K562 (cell line): ENCODE data around the gene ITLN1. TPM values are rescaled to one million over a fixed set of nuclear protein-coding genes. Genes with fewer than 3 reads are reported as not detected.
"Not testable (repeated sequence)": the region's sequence is repeated elsewhere in the genome, so short reads cannot be mapped to it uniquely, and the experiment has no call there.

Experiments
- ATAC-seq: fragments of 200-7000 bp; cut with Tn5 transposase; 3 replicates; pipeline ENCODE4 v1.9.1; 2020; ENCODE audit warnings: moderate library complexity
- BruUV-seq: library from RNA; stranded (reverse); fragments of 400-500 nt; replicated peaks from 2 replicates; lab custom pipeline; 2021; lab: Mats Ljungman, UMichigan
- CTCF ChIA-PET: fragments of 300-600 bp; formaldehyde crosslinking; extraction: SDS; loops from one replicate; lab custom pipeline; 2021; ENCODE audit warnings: low intra/inter-chr PET ratio; lab: Yijun Ruan, JAX
- POLR2A ChIA-PET: fragments of 300-600, 350-650 bp; sonication (Branson Sonifier 250); formaldehyde crosslinking; extraction: SDS; loops from one replicate; lab custom pipeline; 2021; ENCODE audit warnings: antibody characterized with exemption, inconsistent platforms; lab: Yijun Ruan, JAX
- DNase-seq, 4 experiments: peaks; one replicate each; pipeline versions ENCODE4 v3.0.0 to v3.0.0-alpha.2; 2011 to 2018; ENCODE audit warnings: low spot score in 3 of 4, mixed read lengths in 3 of 4; ENCODE audit errors: extremely low read depth in 1 of 4
- FAIRE-seq: peaks from 2 replicates; lab custom pipeline; 2011; peaks lifted over from hg19 to GRCh38; lab: Jason Lieb, UNC
- H2AFZ ChIP-seq: 2 replicates; pipeline ENCODE4 v1.6.0; 2011; ENCODE audit warnings: low read depth, low read length, control low read depth, inconsistent platforms
- H3K27ac ChIP-seq: fragments of 200-600 bp; 3 replicates; pipeline ENCODE4 v1.8.0; 2011; ENCODE audit warnings: low read depth, mild to moderate bottlenecking, control low read depth, inconsistent platforms, low read length, moderate library complexity, mixed read lengths; ENCODE audit errors: extremely low read depth
- H3K27me3 ChIP-seq, 2 experiments: fragments of 300-600 bp in 1 of 2; 2 replicates in 1 of 2; 3 replicates in 1 of 2; pipeline versions ENCODE4 v1.6.0 to v1.8.0; 2011; ENCODE audit warnings: inconsistent platforms in 2 of 2, low read length in 2 of 2, mild to moderate bottlenecking in 1 of 2, mixed read lengths in 1 of 2, moderate library complexity in 1 of 2; ENCODE audit not compliant: control insufficient read depth in 2 of 2, insufficient read depth in 2 of 2
- H3K36me3 ChIP-seq: fragments of 300-600 bp; 3 replicates; pipeline ENCODE4 v1.8.0; 2011; ENCODE audit warnings: mild to moderate bottlenecking, low read length, inconsistent platforms; ENCODE audit not compliant: control insufficient read depth, insufficient read depth
- H3K4me1 ChIP-seq, 2 experiments: fragments of 200-600 bp in 1 of 2; replicated peaks in 1 of 2; 2 replicates in 1 of 2; 3 replicates in 1 of 2; pipeline versions ENCODE4 v1.5.1 to v1.8.0; 2011; ENCODE audit warnings: inconsistent platforms in 2 of 2, low read length in 2 of 2, mild to moderate bottlenecking in 1 of 2, mixed read lengths in 1 of 2, moderate library complexity in 1 of 2; ENCODE audit not compliant: control insufficient read depth in 2 of 2, insufficient read depth in 2 of 2
- H3K4me2 ChIP-seq: 2 replicates; pipeline ENCODE4 v1.6.1; 2011; ENCODE audit warnings: low read length, control low read depth, inconsistent platforms, mixed read lengths; ENCODE audit not compliant: insufficient read depth
- H3K4me3 ChIP-seq: fragments of 200-600 bp; sonication (generic), shearing (Covaris generic); 2 replicates; pipeline ENCODE4 v1.5.1; 2016; ENCODE audit warnings: control low read depth, inconsistent platforms
- H3K79me2 ChIP-seq: fragments of 200-600 bp; 3 replicates; pipeline ENCODE4 v1.8.0; 2011; ENCODE audit warnings: low read length, inconsistent platforms; ENCODE audit not compliant: control insufficient read depth, insufficient read depth
- H3K9ac ChIP-seq, 2 experiments: 2 replicates each; pipeline versions ENCODE4 v1.6.0 to v1.6.1; 2011; ENCODE audit warnings: low read depth in 2 of 2, low read length in 2 of 2, control low read depth in 1 of 2, inconsistent platforms in 1 of 2, mild to moderate bottlenecking in 1 of 2, mixed read lengths in 1 of 2; ENCODE audit not compliant: insufficient read depth in 1 of 2
- H3K9me1 ChIP-seq: one replicate; pipeline ENCODE4 v1.6.0; 2011; ENCODE audit warnings: inconsistent platforms, mild to moderate bottlenecking, low read length, moderate library complexity; ENCODE audit not compliant: control insufficient read depth, insufficient read depth
- H3K9me3 ChIP-seq: replicated peaks from 2 replicates; pipeline ENCODE4 v1.5.1; 2011; ENCODE audit warnings: low read depth, low read length, inconsistent platforms; ENCODE audit not compliant: control insufficient read depth, insufficient read depth
- H4K20me1 ChIP-seq: replicated peaks from 2 replicates; pipeline ENCODE4 v1.6.1; 2011; ENCODE audit warnings: low read length, inconsistent platforms, mixed read lengths; ENCODE audit not compliant: control insufficient read depth, insufficient read depth
- FOSL1 ChIP-seq: fragments of 200-800 bp; sonication (Bioruptor generic); conservative IDR thresholded peaks from 2 replicates; pipeline ENCODE4 v1.6.1; 2016; ENCODE audit warnings: missing genetic modification characterization, missing compliant biosample characterization
- SMAD2 ChIP-seq: fragments of 150-350 bp; IDR thresholded peaks from 2 replicates; pipeline ENCODE4 v1.6.1; 2014; ENCODE audit warnings: low read depth, mild to moderate bottlenecking, low read length
- SPI1 ChIP-seq: IDR thresholded peaks from 2 replicates; pipeline ENCODE4 v1.6.1; 2011; ENCODE audit warnings: low read depth, low read length, control low read depth, borderline replicate concordance
- WGBS: fragments of 100-300 bp; shearing (Covaris generic); methylation state at CpG from one replicate; pipeline ENCODE4 v1.1.6; 2016; ENCODE audit warnings: low coverage, mixed read lengths; ENCODE audit not compliant: insufficient coverage; ENCODE audit errors: missing lambda C conversion rate; 5-methylcytosine and 5-hydroxymethylcytosine counted together
- in situ Hi-C: fragments of 300-500 bp; cut with MboI; formaldehyde crosslinking; loops from 4 replicates; pipeline ENCODE4 v1.15.0; 2018; ENCODE audit warnings: inconsistent platforms, mixed read lengths
- intact Hi-C: fragments of 100-400 bp; cut with micrococcal nuclease; formaldehyde crosslinking; loops from 2 replicates; pipeline ENCODE4 v1.14.2; 2022
- polyA plus RNA-seq, 8 experiments: library from polyadenylated mRNA; depleted of rRNA in 4 of 8; stranded (reverse) in 5 of 8; unstranded in 3 of 8; fragments of >200 nt; fragmentation: Nextera tagmentation in 2 of 8; fragmentation: Illumina TruSeq in 1 of 8; extraction: Ambion mirVana in 2 of 8; extraction: Trizol in 1 of 8; gene quantifications; 2 replicates each; pipeline versions ENCODE4 v1.2.1 to v1.2.3, GENCODE V29; 2011 to 2014; ENCODE audit warnings: inconsistent platforms in 1 of 8, missing spikeins in 1 of 8
- total RNA-seq, 7 experiments: library from RNA; depleted of rRNA in 6 of 7; stranded (reverse); fragments of >200 nt in 6 of 7; fragmentation: Illumina TruSeq in 2 of 7; extraction: Trizol in 2 of 7; gene quantifications; 2 replicates each; pipeline versions ENCODE4 v1.2.1 to v1.2.3, GENCODE V29; 2011 to 2021; ENCODE audit warnings: low replicate concordance in 1 of 7

The ITLN1 gene
- total and polyA plus RNA-seq, 9 of the 15 experiments (the other 6 are each of a cell fraction or from before 2014, with no cell fraction given): not detected

DNA sequence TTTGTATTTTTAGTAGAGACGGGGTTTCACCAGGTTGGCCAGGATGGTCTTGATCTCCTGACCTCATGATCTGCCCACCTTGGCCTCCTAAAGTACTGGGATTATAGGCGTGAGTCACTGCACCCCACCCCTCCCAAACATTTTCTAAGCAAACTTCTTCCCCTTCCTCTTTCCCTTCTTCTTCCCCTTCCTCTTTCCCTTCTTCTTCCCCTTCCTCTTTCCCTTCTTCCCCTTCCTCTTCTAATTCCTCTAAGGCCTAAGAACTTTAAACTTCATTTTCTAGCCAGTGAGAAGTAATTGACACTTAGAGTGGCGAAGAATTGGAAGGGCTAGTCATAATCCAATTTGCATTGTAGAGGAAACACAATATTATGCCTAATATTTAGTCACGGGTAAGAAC lies 9.4 kb downstream of the ITLN1 start:
- ATAC-seq, FAIRE-seq, H3K4me2 ChIP-seq, H3K36me3 ChIP-seq, DNase-seq, H2AFZ ChIP-seq, H3K9me3 ChIP-seq, H3K27ac ChIP-seq, CTCF ChIA-PET, BruUV-seq, H3K4me3 ChIP-seq, in situ Hi-C loops, intact Hi-C loops, H3K79me2 ChIP-seq, H3K9me1 ChIP-seq, H3K4me1 ChIP-seq, POLR2A ChIA-PET, H4K20me1 ChIP-seq, H3K9ac ChIP-seq: not testable (repeated sequence)
- TF ChIP-seq SPI1: peak; percentile 17; the same call in 1 of the 2 replicates
- 6% methylated on average over 4 of the region's 4 CpGs for WGBS
- H3K27me3 ChIP-seq: peaks cover 7 to 33% of the 10 kb centered on the region in 2 experiments; a peak in 4 of 5 replicates

DNA sequence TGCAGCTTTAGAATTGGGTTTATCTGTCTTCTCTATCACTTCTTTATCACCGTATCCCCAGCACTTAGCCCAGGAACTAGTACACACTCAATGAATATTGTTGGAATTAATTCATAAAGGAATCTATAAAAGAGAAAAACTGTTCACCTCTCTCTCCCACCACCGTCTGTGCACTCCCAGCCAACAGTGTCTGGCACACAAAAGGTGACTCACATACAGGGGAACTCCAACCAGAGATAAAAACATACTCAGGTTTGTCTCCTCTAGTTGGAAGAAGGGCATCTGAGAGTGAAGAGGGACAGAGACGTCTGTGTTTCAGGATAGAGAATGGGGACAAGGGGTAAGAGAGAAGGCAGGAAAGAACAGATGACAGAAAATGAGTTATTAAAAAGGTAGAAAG lies 10.0 kb downstream of the ITLN1 start:
- DNase-seq: no peak
- ChIA-PET CTCF (no interaction called here), POLR2A (no interaction called here)

More for the DNA sequence above, 10.0 kb downstream of the ITLN1 start:
- 2% methylated on average over 3 of the region's 3 CpGs for WGBS
- TF ChIP-seq FOSL1 (tag) (0 out of 2 replicates have a peak, but pooled peaks have one; percentile 10), SMAD2 (no peak)
- TF ChIP-seq, all 486 proteins: peak for 1
- Histone ChIP-seq H4K20me1 (no peaks in the 10 kb centered on the region), H3K36me3 (no peaks in the 10 kb centered on the region), H3K79me2 (no peaks in the 10 kb centered on the region), H3K9me1 (no peaks in the 10 kb centered on the region), H3K9ac (no peak overlapping the region), H3K27ac (no peak overlapping the region), H3K4me2 (no peak overlapping the region), H3K4me3 (no peak overlapping the region), H3K4me1 (no peaks in the 10 kb centered on the region), H3K27me3 (peaks cover 5 to 31% of the 10 kb centered on the region in 2 experiments; a peak in 4 of 5 replicates), H2AFZ (no peak overlapping the region), H3K9me3 (no peaks in the 10 kb centered on the region)
- FAIRE-seq: no peak
- in situ Hi-C loops (no loop called here), intact Hi-C loops (no loop called here)
- ATAC-seq: no peak
- no TSS peak for BruUV-seq
